HG03064 (cell line): ENCODE results near the gene CPE.
"Not testable (repeated sequence)": the region's sequence is repeated elsewhere in the genome, so short reads cannot be mapped to it uniquely, and the experiment has no call there.

Source experiments
- ATAC-seq: cut with Tn5 transposase; IDR thresholded peaks from one replicate; pipeline ENCODE4 v1.9.1; 2021; ENCODE audit warnings: low read depth; ENCODE audit not compliant: unreplicated experiment

The CPE gene

GRCh38 chr4:165378745-165379677 is at the start of gene CPE:
Gene CPE, plus strand, starts transcription at chr4:165379008. Its CDS starts 214 bp downstream, at chr4:165379222.
- ATAC-seq = peak; percentile 94

GRCh38 chr4:165330071-165330470 is 48.7 kb upstream of the CPE start:
- no peak for ATAC-seq

GRCh38 chr4:165330666-165331065 is 48.1 kb upstream of the CPE start:
- ATAC-seq = no peak

- no peak for ATAC-seq
Observed at GRCh38 chr4:165331359-165331758, 47.4 kb upstream of the CPE start.

GRCh38 chr4:165331823-165332222 is 47.0 kb upstream of the CPE start:
- no peak for ATAC-seq

GRCh38 chr4:165332502-165332901 is 46.3 kb upstream of the CPE start:
- ATAC-seq = no peak

GRCh38 chr4:165335163-165335703 is 43.6 kb upstream of the CPE start:
- ATAC-seq = no peak

- ATAC-seq = no peak
Observed at GRCh38 chr4:165336743-165337142, 42.1 kb upstream of the CPE start.

- not testable (repeated sequence) for ATAC-seq
Observed at GRCh38 chr4:165342340-165342739, 36.5 kb upstream of the CPE start.

GRCh38 chr4:165343353-165344191 is 35.2 kb upstream of the CPE start:
- ATAC-seq = no peak

GRCh38 chr4:165345666-165346417 is 33.0 kb upstream of the CPE start:
- no peak for ATAC-seq

GRCh38 chr4:165347647-165348569 is 30.9 kb upstream of the CPE start:
- no peak for ATAC-seq

- no peak for ATAC-seq
Observed at GRCh38 chr4:165351359-165352130, 27.3 kb upstream of the CPE start.

- ATAC-seq = no peak
Observed at GRCh38 chr4:165355900-165356300, 22.9 kb upstream of the CPE start.

GRCh38 chr4:165359506-165359905 is 19.3 kb upstream of the CPE start:
- ATAC-seq = no peak

- no peak for ATAC-seq
Observed at GRCh38 chr4:165360041-165360695, 18.6 kb upstream of the CPE start.

- no peak for ATAC-seq
Observed at GRCh38 chr4:165360985-165361670, 17.7 kb upstream of the CPE start.

GRCh38 chr4:165361810-165362209 is 17.0 kb upstream of the CPE start:
- no peak for ATAC-seq
